ENCODE results near the gene GSTA2.

- TF ChIP-seq POLR2A (IDR thresholded peaks at IDR 0.05) (no peak), CTCF (IDR thresholded peaks at IDR 0.05) (no peak)
These were observed 59.2 kb downstream of the GSTA2 start for GRCh38 chr6:52704060-52704459.
